CD4-positive, alpha-beta T cell treated with Interleukin-17A for 1 hour (primary cell): Measurements from ENCODE around the gene IRF9.
"Not testable (repeated sequence)": the region's sequence is repeated elsewhere in the genome, so short reads cannot be mapped to it uniquely, and the experiment has no call there.

Experiments used
- DNase-seq: peaks from one replicate; pipeline ENCODE4 v3.0.0-alpha.2; 2020

Gene IRF9

DNA sequence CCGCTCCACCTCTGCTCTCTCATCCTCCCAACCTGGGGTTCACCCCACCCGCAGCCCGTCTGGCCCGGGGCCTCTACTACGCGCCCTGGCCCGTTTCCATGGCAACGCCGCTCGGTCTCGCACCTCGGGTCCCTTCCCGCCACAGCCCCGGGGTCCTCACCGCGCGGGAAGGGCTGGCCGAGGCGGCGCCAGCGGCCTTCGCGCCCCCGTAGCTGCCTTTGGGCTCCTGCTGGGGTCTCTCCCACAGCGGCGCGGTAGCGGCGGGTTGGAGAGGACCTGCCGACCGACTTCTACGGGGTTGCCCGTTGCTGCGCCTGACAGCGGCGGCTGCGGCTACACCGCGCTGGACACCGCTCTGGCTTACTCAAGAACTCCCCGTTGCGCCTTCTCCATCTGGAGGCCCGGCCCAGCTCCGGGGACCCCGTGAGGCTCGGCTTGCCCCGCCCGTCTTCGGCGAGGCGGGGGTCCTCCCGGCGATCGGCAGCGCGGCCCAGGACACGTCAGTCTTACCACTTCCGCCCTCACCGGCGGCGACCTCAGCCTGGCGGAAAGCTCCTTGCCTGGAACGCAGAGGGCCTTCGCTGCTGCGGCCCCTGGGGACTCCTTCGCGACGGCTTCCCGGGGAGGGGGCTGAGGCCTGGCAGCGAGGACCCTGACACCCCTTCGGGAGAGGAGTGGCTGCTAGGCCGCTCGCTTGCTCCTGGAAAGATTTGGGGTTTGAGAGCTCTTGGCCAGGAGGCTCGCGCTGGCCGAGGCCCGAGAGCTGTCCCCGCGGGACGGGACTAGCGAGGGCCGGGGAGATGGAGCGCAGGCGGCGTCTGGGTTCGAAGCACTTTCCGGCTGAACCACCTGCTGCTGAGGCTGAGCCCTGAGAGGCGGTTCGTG lies 34.4 kb downstream of the IRF9 start, which contains the start of gene TM9SF1:
TSS of gene TM9SF1 (minus strand) at position 256 of the 885 bp plus-strand sequence. CDS start 422 bp downstream, outside the sequence.
- peak; percentile 92 for DNase-seq

GRCh38 chr14:24196071-24197055 lies 35.3 kb downstream of the IRF9 start:
- DNase-seq, result peak; percentile 34

- no peak for DNase-seq
Observed at GRCh38 chr14:24197056-24197450, 36.0 kb downstream of the IRF9 start.

DNA sequence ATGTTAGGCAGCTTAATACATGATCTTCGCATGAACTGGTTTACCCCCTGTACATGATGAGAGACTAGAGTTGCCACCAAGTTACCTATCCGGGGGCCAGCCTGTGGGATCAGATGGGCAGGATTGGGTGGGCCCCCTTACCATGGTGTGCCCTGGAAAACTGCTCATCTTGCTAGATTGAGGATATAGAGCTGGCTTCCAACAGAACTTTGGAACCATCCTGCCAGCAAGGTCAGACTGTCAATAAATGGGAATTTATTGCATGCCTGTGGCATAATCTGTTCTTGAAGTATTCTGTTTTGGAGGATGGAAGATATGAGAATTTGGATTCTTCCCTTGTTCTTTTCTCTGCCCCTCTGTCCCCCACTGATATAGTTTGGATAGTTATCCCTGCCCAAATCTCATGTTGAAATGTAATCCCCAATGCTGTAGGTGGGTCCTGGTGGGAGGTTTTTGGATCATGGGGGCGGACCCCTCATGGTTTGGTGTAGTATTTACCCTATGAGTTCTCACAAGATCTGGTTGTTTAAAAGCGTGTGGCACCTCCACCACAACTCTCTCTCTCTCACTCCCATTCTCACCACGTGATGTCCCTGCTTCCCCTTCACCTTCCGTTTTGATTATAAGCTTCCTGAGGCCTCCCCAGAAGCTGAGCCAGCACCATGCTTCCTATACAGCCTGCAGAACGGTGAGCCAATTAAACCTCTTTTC lies 37.9 kb downstream of the IRF9 start:
- DNase-seq, result no peak

DNA sequence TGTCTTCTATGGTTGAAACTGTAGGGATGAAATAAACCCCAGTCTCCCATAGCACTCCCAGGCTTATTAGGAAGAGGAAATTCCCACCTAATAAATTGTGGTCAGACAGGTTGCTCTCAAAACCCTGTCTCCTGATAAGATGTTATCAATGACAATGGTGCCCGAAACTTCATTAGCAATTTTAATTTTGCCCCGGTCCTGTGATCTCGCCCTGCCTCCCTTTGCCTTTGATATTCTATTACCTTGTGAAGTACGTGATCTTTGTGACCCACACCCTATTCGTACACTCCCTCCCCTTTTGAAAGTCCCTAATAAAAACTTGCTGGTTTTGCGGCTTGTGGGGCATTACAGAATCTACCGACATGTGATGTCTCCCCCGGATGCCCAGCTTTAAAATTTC lies 41.5 kb downstream of the IRF9 start:
- DNase-seq, result not testable (repeated sequence)

- not testable (repeated sequence) for DNase-seq
Observed at GRCh38 chr14:24203249-24203886, 42.3 kb downstream of the IRF9 start.

DNA sequence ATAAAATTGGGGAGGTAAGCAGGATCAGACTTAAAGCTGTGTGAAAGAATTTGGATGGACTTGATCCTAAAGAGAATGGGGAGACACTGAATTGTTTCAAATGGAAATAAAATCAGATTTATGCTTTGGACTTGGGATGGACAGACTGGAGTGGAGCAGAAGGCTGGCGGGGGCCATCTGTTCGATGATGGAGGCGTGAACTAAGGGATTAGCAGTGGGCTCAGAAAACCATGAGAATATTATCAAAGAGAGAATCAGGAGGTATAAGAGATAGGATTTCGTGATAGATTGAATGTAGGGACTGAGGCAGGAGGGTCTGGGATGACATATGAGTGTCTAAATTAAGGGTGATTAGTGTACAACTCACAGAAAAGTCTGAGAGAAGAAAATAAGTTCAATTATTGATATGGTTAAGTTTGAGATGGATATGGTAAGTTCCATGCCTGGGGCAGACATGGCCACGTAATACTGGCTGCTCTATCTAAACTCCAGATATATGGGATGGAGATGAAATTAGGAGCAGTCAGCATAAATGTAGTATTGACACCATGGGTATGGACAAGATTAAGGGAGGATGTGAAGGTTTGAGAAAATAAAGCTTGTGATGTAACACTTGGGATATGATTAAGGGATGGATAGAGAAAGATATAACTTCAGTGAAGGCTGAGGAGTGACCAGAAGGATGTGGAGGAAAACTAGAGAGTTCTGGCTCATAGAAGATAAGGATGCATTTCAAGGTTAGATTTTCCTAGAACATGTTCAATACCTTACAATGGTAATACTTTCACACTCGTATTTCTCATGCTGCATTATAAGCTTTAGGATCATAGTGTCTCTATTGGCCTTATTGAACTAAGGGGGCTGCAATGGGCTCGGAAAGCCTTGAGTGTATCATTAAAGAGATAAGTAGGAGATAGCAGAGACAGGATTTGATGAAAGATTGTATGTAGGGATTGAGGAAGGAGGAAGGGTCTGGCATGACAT lies 43.4 kb downstream of the IRF9 start:
- DNase-seq, result no peak

DNA sequence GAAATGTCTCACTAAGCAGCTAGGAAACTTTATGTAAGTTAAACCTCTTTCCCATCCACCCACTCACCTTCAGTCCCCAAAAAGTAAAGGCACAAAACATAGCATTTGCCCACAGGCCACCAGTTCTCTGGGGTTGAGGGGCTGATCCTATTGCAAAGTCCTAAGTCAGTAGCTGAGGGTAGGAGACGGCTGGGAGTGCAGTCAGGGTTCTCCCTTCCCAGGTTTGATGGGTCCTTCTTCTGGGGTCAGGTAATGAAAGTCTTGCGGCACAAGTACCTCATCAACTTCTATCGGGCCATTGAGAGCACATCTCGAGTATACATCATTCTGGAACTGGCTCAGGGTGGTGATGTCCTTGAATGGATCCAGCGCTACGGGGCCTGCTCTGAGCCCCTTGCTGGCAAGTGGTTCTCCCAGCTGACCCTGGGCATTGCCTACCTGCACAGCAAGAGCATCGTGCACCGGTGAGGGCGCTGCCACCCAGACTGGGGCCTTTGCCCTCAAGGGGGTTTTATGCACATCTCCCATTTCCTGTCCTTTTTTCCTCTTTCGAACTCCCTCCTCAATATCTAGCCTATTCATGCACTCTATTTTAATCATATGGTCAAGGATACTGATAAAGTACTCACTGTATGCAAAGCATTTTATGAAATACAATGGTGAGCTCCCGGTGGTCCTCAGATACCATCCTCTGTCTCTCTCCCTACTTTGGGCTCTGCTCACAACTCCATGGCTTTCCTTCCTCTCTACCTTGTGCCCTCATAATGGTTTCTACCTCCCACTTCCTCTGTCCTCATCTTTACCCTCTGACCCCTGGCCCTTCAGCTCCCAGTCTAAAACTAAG lies 45.4 kb downstream of the IRF9 start:
- no peak for DNase-seq

GRCh38 chr14:24207104-24207551 lies 46.1 kb downstream of the IRF9 start:
- peak; percentile 18 for DNase-seq

- no peak for DNase-seq
Observed at GRCh38 chr14:24207625-24208024, 46.6 kb downstream of the IRF9 start.

- DNase-seq, result no peak
Observed at GRCh38 chr14:24211311-24211710, 50.2 kb downstream of the IRF9 start.

DNA sequence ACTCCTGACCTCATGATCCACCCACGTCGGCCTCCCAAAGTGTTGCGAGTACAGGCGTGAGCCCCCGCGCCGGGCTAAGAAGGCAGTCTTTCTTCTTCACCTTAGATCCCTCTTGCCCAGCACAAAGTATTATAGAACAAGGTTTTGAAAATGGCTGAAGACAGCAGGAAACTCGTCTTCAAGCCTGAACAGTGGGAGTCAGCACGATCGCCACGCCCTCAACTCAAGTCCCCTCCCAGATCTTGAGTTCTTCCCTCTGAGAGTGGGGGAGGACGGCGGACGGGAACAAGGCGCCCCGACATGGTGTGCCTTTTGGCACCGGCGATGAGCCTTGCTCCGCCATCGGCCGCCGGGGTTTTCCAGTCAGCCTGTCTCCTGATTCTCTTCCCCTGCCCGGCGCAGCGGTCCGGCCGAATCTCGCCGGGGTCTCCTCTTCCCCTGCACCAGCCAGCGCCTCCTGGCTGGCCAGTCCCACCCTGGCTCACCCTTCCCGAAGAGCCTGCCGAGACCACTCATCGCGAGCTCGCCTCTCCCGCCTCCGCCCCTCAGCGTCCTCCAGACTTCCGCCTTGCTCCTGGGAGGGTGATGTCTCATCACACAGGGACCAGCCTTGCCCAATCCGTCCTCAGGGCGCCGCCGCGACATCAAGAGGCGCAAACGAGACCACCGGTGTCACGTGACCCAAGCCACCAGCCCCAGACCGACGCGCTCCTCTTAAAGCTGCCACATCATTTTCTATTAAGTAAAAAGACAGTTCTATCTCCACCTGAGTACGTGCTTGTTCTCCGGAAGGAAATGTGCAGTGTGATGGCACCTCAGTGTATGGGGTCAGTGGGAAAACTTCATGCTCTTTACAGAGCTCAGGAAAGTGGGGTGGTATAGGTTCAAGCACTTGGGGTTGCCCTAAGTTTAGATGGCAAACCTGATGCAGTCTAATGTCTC lies 52.1 kb downstream of the IRF9 start, which contains the start of gene CHMP4A:
TSS of gene CHMP4A (minus strand) at position 565 of the 942 bp plus-strand sequence. CDS start at position 516, 49 bp downstream.
- DNase-seq, result peak; percentile 97

DNA sequence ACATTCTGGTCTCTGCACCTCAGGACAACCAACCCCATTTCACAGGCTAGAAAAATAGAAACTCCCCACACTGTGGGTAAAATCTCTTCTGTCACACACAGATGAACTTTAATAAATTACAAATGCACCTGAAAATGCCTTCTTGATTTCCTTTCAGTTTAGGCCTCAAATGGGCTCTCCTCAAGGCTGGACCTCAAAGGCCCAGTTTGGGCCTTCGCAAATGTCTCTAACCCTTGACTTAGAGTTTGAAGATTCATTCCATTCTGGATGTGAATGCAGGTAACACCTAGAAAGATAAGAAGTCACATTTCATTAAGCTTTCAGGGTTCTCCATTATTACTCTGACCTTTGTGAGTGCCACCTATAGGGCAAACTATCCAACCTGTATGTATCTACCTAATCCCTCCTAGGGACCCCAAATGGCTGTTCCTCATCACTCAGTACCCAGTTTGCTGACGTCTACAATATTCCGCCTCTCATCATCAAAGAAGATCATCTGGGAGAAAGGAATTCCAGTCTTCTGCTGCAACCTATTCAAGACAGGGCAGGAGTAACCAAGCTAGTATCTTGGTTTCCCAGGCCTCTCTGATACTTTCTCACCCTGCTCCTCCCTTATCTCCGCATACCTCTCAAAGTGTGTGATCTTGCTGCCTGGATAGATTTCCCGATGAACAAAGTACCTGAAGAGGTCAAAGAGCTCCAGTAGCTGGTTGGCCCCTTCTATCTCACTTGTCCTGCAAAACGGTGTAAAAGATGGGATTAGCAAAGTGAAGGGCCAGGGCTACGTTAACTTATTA lies 53.0 kb downstream of the IRF9 start:
- DNase-seq, result no peak

DNA sequence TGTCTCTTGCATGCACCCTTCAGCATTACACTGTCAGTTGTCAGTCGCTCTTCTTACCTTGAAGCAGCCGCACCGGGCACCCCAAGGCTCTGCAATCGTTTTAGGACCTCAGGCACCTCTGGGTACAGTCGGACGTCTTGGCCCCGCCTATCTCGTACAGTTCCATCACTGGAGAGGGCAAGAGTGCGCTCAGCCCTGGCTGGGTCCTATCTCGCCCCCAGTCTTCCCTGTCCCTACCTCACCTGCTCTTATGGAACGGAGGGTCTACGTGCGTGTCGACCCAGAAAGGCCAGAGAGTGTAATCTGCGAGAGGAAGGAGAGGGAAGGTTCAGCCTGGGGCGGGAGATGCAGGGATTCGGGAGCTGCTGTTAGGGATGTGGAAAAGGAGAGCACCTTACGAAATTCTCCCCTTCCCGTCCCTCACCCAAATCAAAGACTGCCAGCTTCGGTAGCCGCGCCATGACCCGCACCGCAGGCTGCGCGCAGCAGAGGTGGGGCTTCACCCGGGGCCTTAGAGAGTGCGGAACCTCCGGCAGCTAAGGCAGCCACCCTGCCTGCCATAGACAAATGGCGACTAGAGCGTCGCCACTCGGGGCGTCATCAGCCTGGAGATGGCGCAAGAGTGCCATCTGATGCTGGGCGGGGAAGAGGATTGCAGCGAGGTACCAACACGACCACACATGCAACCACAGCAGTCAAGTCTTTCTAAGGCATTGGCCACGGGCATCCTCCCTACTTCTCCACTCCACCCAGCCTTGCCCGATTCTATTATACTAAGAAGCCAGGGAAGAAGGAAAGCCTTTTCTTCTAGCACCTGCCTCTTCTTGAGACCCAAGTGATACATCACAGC lies 54.7 kb downstream of the IRF9 start, which contains the start of gene MDP1:
TSS of gene MDP1 (minus strand) at position 572 of the 850 bp plus-strand sequence. CDS start at position 461, 111 bp downstream.
- peak; percentile 93 for DNase-seq
